ENCODE data around the gene PLXNA2.

- TF ChIP-seq POLR2AphosphoS5 (IDR thresholded peaks at IDR 0.05; ENCODE audit: low read depth, low read length) (no peak), POLR2A (IDR thresholded peaks at IDR 0.05; ENCODE audit: low read depth, low read length) (no peak)
Observed at GRCh38 chr1:208058756-208059155, 185.4 kb downstream of the PLXNA2 start.

Data from GM12891 (cell line).